Liver (tissue), 9 donors: Measurements from ENCODE around the gene CHRNB1. TPM values are rescaled to one million over a fixed set of nuclear protein-coding genes. Genes with fewer than 3 reads are reported as not detected.

ENCODE experiments used
- DNase-seq: peaks from one replicate; pipeline ENCODE4 v3.0.0-alpha.2; 2017; ENCODE audit warnings: low spot score
- H3K27ac ChIP-seq, 2 donors: one replicate each; pipeline ENCODE4 v1.7.0; 2013; ENCODE audit warnings: inconsistent platforms in 2 of 2, low read length in 2 of 2, control low read depth in 1 of 2, low read depth in 1 of 2, mild to moderate bottlenecking in 1 of 2
- H3K27me3 ChIP-seq, 4 donors: one replicate each; pipeline versions ENCODE4 v1.6.1 to v1.7.0; 2013; ENCODE audit warnings: low read length in 3 of 4, inconsistent platforms in 1 of 4, mild to moderate bottlenecking in 1 of 4, moderate library complexity in 1 of 4; ENCODE audit not compliant: control insufficient read depth in 4 of 4, insufficient read depth in 4 of 4
- H3K36me3 ChIP-seq, 4 donors: one replicate each; pipeline versions ENCODE4 v1.6.1 to v1.7.0; 2013; ENCODE audit warnings: low read length in 3 of 4, mild to moderate bottlenecking in 3 of 4, low read depth in 1 of 4, moderate library complexity in 1 of 4; ENCODE audit not compliant: control insufficient read depth in 4 of 4, insufficient read depth in 3 of 4
- H3K4me1 ChIP-seq, 4 donors: one replicate each; pipeline versions ENCODE4 v1.6.1 to v1.7.0; 2013; ENCODE audit warnings: low read length in 3 of 4, mild to moderate bottlenecking in 3 of 4, moderate library complexity in 1 of 4; ENCODE audit not compliant: control insufficient read depth in 4 of 4, insufficient read depth in 4 of 4
- H3K4me3 ChIP-seq, 3 donors: one replicate each; pipeline versions ENCODE4 v1.6.1 to v1.7.0; 2013; ENCODE audit warnings: low read length in 3 of 3, control low read depth in 1 of 3, low read depth in 1 of 3, mild to moderate bottlenecking in 1 of 3
- H3K9ac ChIP-seq, 2 donors: one replicate each; pipeline ENCODE4 v1.7.0; 2013; ENCODE audit warnings: low read length in 2 of 2, mild to moderate bottlenecking in 2 of 2, moderate library complexity in 2 of 2, control low read depth in 1 of 2, low read depth in 1 of 2
- H3K9me3 ChIP-seq, 4 donors: one replicate each; pipeline versions ENCODE4 v1.6.1 to v1.7.0; 2013; ENCODE audit warnings: low read length in 3 of 4; ENCODE audit not compliant: control insufficient read depth in 4 of 4
- CTCF ChIP-seq: fragments of 150-350 bp; IDR thresholded peaks from 2 replicates; pipeline ENCODE4 v1.5.1; 2017; ENCODE audit warnings: improper control_type of control experiment, low read depth, low read length; ENCODE audit not compliant: missing input control
- FOXA1 ChIP-seq: IDR thresholded peaks from 2 replicates; pipeline ENCODE4 v1.6.1; 2016; ENCODE audit warnings: antibody characterized with exemption
- FOXA2 ChIP-seq: IDR thresholded peaks from 2 replicates; pipeline ENCODE4 v1.6.1; 2016; ENCODE audit warnings: antibody characterized with exemption
- HNF4A ChIP-seq, 2 donors: conservative IDR thresholded peaks; 2 replicates each; pipeline ENCODE4 v1.6.1; 2016; ENCODE audit warnings: antibody characterized with exemption in 2 of 2, mild to moderate bottlenecking in 2 of 2
- NR2F2 ChIP-seq: IDR thresholded peaks from 2 replicates; pipeline ENCODE4 v1.6.1; 2016; ENCODE audit warnings: antibody characterized with exemption
- REST ChIP-seq: IDR thresholded peaks from 2 replicates; pipeline ENCODE4 v1.6.1; 2016; ENCODE audit warnings: antibody characterized with exemption, mild to moderate bottlenecking
- RXRA ChIP-seq, 2 donors: IDR thresholded peaks; 2 replicates each; pipeline ENCODE4 v1.6.1; 2017 to 2018; ENCODE audit warnings: antibody characterized with exemption in 2 of 2, mild to moderate bottlenecking in 1 of 2
- ZBTB33 ChIP-seq: IDR thresholded peaks from 2 replicates; pipeline ENCODE4 v1.6.1; 2016; ENCODE audit warnings: antibody characterized with exemption
- WGBS: extraction: QIAGEN DNeasy Blood & Tissue Kit; methylation state at CpG from one replicate; pipeline ENCODE4 v1.1.7; 2013; 5-methylcytosine and 5-hydroxymethylcytosine counted together
- polyA plus RNA-seq, 2 donors: library from polyadenylated mRNA; stranded (reverse) in 1 of 2; unstranded in 1 of 2; fragments of 200-250 nt in 1 of 2; fragments of >200 nt in 1 of 2; fragmentation: Nextera tagmentation in 1 of 2; extraction: Ambion mirVana in 1 of 2; gene quantifications; one replicate each; pipeline versions ENCODE4 v1.2.1 to v1.2.3, GENCODE V29; 2013 to 2015
- total RNA-seq, 2 donors: library from RNA; depleted of rRNA; stranded (reverse); fragments of >200 nt; gene quantifications; one replicate each; pipeline ENCODE4 v1.2.3, GENCODE V29; 2014
- donor health status: healthy.
- donor health status: healthy.
- donor health status: healthy.
- donor health status: healthy.
- donor health status: healthy.

CHRNB1 gene
- total and polyA plus RNA-seq, 4 donors, result 4.2 to 11.5 (median 7.2) TPM

- no peak for TF ChIP-seq HNF4A (conservative IDR thresholded peaks at IDR 0.05)
- no peak for TF ChIP-seq FOXA1
- TF ChIP-seq RXRA (IDR thresholded peaks at IDR 0.05), result no peak
- TF ChIP-seq FOXA2, result no peak
- TF ChIP-seq REST, result no peak
- no peak for TF ChIP-seq ZBTB33
- TF ChIP-seq CTCF, result no peak
- no peak overlapping the region for H3K4me3 ChIP-seq
- DNase-seq, result no peak
- no peaks in the 10 kb centered on the region for H3K27me3 ChIP-seq
- H3K27ac ChIP-seq, result no peak overlapping the region
- 94% methylated on average over 14 of the region's 14 CpGs for WGBS
- no peaks in the 10 kb centered on the region for H3K9me3 ChIP-seq
- H3K9ac ChIP-seq, result no peak overlapping the region
- peaks cover 0 to 12% (median 3%) of the 10 kb centered on the region in 4 donors for H3K36me3 ChIP-seq
- peaks cover 0 to 13% (median 8%) of the 10 kb centered on the region in 4 donors for H3K4me1 ChIP-seq
These were observed 18.5 kb downstream of the CHRNB1 start for GRCh38 chr17:7463372-7463846.

- H3K9me3 ChIP-seq, result no peaks in the 10 kb centered on the region
- no peak overlapping the region for H3K4me3 ChIP-seq
- H3K27me3 ChIP-seq, result no peaks in the 10 kb centered on the region
- no peak for DNase-seq
- no peak for TF ChIP-seq NR2F2
- no peak for TF ChIP-seq FOXA1
- TF ChIP-seq REST, result no peak
- WGBS, result 96% methylated on average over 9 of the region's 9 CpGs
- peaks cover 0 to 13% (median 8%) of the 10 kb centered on the region in 4 donors for H3K4me1 ChIP-seq
- no peak overlapping the region for H3K27ac ChIP-seq
- H3K36me3 ChIP-seq, result peaks cover 0 to 12% (median 3%) of the 10 kb centered on the region in 4 donors
- no peak overlapping the region for H3K9ac ChIP-seq
These were observed 19.2 kb downstream of the CHRNB1 start for GRCh38 chr17:7464081-7464480.
